T-helper 1 cell (primary cell): Measurements from ENCODE around the gene NTNG2.

Experiments
- DNase-seq, 5 donors: peaks; one replicate each; pipeline ENCODE4 v3.0.0-alpha.2; 2012 to 2020

Gene NTNG2

GRCh38 chr9:132207839-132208615 lies 46.2 kb downstream of the NTNG2 start:
- DNase-seq: no peak

DNA sequence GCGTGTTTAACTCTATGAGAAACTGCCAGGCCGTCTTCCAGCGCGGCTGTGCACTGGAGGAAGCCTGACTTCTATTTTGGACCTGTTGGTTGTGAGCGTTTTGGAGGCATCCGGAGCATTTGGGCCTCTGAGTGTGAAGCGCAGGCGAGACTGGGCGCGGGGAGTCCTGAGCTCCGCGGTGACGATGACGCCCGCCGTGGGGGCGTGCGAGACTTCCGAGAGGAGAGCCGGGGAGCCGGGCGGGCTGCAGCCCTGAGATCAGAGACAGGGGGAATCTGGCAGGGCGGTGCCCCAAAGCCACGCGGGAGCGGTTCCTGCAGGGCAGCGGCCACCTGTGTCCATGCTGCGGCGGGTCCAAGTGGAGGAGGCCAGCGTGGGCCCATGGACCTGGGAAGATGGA lies 47.4 kb downstream of the NTNG2 start:
- DNase-seq: no peak

- DNase-seq: no peak
Observed at GRCh38 chr9:132210472-132211145, 48.8 kb downstream of the NTNG2 start.

DNA sequence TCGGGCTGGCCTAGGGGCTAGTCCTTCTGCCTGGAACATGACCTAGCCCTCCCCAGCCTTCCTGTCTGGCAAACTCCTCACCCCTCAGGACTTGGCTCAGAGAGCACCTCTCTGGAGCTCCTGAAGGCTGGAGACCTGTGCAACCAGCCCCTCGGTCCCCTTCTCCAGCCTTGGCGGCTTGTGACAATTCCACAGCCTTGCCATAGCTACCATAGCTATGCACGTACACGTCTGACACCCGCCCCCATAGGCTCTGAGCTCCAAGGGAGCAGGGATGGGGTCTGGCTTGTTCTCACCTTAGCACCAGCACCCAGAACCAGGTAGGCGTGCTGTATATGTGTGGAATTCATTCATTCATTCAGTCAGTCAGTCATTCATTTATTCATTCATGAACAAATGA lies 49.7 kb downstream of the NTNG2 start:
- no peak for DNase-seq

DNA sequence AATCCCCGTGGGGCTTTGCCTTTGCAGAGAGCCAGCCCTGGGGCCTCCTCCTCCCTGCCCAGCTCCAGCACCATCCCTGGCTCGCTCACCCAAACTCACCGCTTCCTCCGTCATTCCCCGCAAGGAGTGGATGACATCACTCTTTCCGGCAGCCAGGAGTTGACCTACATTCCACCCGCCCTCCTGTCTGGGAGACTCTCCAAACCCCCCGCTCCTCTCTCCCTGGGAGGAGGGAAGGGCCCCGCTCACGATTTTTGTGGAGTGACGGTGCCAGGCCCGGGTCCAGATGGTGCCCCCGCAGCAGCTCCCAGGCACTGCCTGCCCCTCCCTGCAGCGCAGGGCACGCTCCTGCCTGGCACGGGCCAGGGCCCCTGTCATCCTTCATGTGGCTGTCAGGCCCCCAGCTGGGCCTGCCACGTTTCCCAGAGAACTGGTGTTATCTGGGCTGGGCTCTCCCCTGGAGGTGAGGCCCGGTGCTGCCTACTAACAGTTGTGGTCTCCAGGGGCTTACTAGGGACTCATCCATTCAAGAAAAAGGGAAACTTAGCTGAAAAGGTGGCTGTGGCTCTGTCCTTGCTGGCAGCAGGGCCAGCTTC lies 52.3 kb downstream of the NTNG2 start:
- DNase-seq: no peak

GRCh38 chr9:132216861-132217619 lies 55.2 kb downstream of the NTNG2 start:
- no peak for DNase-seq

- no peak for DNase-seq
Observed at GRCh38 chr9:132218208-132218607, 56.4 kb downstream of the NTNG2 start.

DNA sequence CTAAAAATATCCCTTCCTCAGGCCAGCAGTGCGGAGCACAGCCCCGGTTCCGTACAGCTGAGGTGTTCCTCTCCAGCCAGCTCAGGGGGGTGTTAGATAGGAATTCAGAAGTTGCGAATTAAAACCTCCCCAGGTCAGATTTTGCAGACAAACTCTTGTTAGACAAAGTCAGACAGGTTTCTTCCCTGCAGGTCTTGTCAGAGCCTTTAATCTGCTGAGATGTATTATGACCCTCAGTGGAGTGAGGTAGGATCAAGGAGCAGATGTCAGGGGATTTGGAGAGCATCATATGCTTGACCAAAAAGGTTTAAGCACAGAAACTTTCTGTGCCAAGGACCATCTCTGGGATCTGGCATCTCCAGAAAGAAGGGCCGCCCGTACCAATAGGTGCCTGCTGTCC lies 60.1 kb downstream of the NTNG2 start:
- DNase-seq: no peak

DNA sequence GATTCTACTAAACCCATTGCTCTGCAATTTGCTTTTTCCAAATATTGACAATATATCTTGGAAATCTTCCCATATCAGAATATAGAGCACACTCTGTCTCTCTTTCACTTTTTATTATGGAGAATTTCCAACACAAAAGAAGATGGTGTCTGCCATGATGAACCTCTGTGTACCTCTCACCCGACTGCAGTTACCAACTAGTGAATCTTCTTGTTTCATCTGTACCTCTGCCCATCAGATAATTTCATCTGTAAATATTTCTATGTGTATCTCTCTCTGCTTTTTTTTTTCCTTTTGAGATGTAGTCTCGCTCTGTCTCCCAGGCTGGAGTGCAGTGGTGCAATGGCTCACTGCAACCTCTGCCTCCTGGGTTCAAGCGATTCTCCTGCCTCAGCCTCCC lies 62.8 kb downstream of the NTNG2 start:
- DNase-seq: no peak

DNA sequence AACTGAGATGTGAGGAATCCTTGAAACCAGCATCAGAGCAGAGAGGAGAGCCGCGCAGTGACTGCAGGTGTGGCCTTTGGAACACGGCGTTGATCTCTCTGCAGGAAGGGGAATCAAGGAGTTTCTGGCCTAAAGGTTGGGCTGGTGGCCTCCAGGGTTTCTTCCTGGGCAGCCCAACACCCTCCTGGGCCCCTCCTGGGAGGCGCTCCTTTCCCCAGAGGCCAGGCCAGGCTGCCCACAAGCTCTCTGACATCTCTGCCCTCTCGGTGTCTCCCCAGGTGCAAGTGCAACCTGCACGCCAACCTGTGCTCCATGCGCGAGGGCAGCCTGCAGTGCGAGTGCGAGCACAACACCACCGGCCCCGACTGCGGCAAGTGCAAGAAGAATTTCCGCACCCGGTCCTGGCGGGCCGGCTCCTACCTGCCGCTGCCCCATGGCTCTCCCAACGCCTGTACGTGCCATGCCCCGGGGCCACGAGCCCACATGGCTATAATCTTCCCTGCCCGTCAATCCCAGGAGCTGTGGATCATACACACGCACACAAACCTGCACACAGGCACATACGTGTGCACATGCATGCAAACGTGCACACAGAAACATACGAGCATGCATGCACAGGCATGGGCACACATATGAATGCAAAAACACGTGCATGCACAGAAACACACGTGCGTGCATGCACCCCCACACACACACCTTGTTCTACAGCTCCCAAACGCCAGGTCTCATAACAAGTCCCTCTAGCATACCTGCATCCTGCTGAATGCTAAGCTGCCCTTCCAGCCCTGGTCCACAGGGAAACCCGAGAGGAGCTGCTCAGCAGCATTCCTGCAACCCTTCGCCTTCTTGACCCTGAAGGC lies 64.9 kb downstream of the NTNG2 start:
- DNase-seq: no peak

DNA sequence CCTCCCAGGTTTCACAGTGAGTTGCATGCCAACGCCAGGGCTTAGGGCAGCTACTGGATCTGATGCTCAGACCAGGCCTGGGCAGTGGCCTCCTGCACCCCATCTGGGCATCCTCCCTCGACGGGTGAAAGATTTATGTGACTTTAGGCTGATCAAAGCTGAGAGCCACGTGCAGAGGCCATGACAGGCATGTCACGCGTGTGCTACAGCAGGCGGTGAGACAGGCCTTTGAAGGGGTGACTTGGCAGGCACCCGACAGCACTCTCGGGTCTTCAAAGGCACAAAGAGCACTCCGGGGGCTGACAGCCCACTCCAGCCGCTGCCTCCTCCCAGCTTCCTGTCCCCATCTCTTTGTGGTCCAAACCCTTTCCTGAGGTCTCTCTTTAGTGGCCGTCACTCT lies 66.2 kb downstream of the NTNG2 start:
- no peak for DNase-seq

- no peak for DNase-seq
Observed at GRCh38 chr9:132230605-132231004, 68.7 kb downstream of the NTNG2 start.

- no peak for DNase-seq
Observed at GRCh38 chr9:132231019-132231701, 69.3 kb downstream of the NTNG2 start.

DNA sequence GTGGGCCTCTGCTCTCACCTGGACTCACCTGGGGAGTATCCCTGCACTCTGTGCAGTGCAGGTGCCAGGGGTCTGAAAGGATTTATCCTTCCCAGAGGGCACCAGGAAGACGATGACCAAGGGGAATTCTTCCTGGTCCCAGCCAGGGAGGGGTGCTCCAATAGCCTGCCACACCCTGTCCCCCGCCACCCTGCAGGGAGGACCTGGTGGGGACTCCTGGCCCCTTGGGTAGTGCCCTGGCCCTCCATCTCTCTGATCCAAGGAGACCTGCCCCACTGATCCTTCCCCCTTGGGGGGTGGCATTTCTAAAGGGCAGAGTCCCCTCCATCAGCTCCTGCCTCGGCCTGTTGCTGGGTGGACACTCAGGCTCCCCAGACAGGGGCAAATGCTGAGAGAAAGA lies 70.7 kb downstream of the NTNG2 start:
- DNase-seq: no peak

DNA sequence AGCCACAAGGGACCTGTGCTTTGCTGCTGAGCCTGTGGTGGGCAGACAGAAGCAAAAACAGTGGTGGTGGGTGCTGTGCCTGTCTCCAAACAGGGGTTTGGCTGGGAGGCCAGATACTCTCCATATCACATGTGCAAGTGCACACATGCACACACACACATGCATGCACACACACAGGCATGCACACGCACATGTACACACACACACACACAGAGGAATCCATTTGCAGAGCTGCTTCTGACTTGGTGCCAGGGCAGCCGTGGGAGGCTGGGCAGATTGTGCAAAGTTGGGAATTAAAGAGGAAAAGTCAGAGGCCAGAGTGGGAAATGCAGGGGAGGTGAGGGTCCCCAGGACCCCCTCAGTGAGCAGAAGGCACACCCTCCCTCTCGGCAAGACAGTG lies 71.3 kb downstream of the NTNG2 start:
- DNase-seq: no peak

GRCh38 chr9:132234535-132234934 lies 72.7 kb downstream of the NTNG2 start:
- DNase-seq: no peak

DNA sequence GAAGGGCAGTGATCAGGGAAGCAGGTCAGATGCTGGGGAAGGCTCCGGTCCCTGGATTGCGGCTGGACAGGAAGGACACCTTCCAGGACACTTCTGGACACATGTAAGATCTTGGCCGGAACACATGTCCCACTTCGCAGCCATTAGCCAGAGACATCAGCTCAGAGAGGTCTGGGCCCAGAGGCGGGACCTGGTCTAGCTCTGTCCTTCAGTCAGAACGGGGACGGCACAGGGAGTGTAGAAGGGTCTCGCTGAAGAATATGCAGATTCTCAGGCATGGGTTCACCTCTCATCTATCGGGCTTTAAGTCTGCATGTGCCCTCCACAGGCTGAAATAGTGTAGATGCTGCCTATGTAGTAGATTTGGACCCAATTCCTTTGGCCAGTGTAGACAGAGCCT lies 73.3 kb downstream of the NTNG2 start:
- DNase-seq: no peak

DNA sequence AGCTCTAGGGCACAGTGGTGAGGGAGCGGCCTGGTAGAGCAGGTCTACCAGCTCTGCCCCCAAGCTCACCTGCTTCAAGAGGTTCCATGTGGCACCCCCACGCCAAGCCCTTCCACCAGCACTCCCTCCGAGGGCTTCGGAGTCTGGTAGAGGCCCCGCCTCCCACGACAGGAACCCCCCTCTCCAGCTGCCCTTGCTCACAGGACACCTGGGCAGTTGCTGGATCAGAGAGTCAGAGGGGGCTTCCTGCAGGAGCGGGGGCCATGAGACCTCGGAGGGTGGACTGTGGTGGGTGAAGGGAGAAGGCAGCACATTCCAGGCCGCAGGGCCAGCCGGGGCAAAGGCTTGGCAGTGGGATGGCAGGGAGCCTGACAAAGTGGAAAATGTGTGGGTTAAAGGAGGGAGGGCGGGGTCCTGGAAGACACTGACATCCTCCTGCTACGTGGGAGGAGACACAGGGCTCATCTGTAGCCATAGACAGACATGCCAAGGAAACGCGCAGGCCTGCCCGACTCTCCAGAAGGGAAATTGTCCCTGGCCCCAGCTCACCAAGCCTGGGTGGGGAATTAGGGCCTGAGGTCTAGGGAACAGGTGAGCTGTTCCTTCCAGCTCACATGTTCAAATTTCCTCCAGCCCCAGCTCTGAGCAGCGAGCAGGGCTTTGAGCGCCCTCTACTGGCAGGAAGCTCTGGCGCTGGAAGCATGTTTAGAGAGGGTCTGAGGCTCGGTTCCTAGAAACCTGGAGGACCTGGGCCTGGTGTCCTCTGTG lies 74.2 kb downstream of the NTNG2 start:
- peak; percentile 43 to 74 (median 69) for DNase-seq

- DNase-seq: no peak
Observed at GRCh38 chr9:132236662-132237311, 74.9 kb downstream of the NTNG2 start.

DNA sequence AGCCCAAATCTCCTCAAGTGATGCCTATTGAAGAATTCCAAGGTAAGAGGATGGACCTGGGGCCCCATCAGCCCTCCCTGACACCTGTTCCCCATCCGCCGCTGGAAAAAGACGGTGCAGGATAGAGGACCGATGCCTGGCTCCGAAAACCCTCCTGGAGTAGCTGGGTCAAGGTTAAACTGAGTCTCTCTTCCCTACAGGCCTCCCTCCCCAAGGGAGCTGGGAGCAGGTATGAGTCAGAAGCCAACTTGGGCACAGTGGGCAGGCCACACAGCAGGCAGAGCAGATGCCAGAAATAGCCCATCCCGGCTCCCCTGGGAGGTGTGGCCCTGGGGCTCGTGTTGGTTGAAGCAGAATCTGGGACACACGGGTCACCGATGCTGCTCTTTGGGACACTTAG lies 75.6 kb downstream of the NTNG2 start:
- no peak for DNase-seq
